SK-N-SH treated with all-trans-retinoic acid at 6 μM for 48 hours (cell line): ENCODE results near the gene SLC35F4.

ENCODE experiments used
- ATAC-seq: fragments of 200-7000 bp; cut with Tn5 transposase; 3 replicates; pipeline ENCODE4 v1.9.1; 2020; ENCODE audit warnings: mild to moderate bottlenecking, moderate library complexity
- ARNTL ChIP-seq: fragments of 450-650 bp; formaldehyde crosslinking; IDR thresholded peaks from 2 replicates; pipeline ENCODE4 v1.5.0; 2020; ENCODE audit warnings: low read depth, mild to moderate bottlenecking, moderate library complexity, borderline replicate concordance
- BACH2 ChIP-seq: fragments of 250-450 bp; sonication (Bioruptor Pico); IDR thresholded peaks from 2 replicates; pipeline ENCODE4 v1.9.0; 2021; ENCODE audit warnings: mild to moderate bottlenecking, borderline replicate concordance
- ESRRG ChIP-seq: fragments of 250-450 bp; sonication (Bioruptor Pico); IDR thresholded peaks from 2 replicates; pipeline ENCODE4 v1.6.1; 2021; ENCODE audit warnings: mild to moderate bottlenecking
- GLIS3 ChIP-seq: fragments of 250-450 bp; sonication (Bioruptor Pico); IDR thresholded peaks from 2 replicates; pipeline ENCODE4 v1.5.0; 2020; ENCODE audit warnings: mild to moderate bottlenecking, moderate library complexity
- ISL1 ChIP-seq: fragments of 250-450 bp; sonication (Bioruptor Pico); IDR thresholded peaks from 2 replicates; pipeline ENCODE4 v2.1.2; 2022; ENCODE audit warnings: mild to moderate bottlenecking, moderate library complexity
- RARB ChIP-seq: fragments of 250-450 bp; sonication (Bioruptor Pico); IDR thresholded peaks from 2 replicates; pipeline ENCODE4 v1.8.0; 2021; ENCODE audit warnings: mild to moderate bottlenecking, moderate library complexity
- SNAI2 ChIP-seq: fragments of 250-450 bp; sonication (Bioruptor Pico); IDR thresholded peaks from 2 replicates; pipeline ENCODE4 v1.5.0; 2020; ENCODE audit warnings: mild to moderate bottlenecking, moderate library complexity
- TCF4 ChIP-seq: fragments of 250-450 bp; sonication (Bioruptor Pico); IDR thresholded peaks from 2 replicates; pipeline ENCODE4 v1.8.0; 2021; ENCODE audit warnings: mild to moderate bottlenecking, moderate library complexity, borderline replicate concordance
- TOX ChIP-seq: fragments of 250-450 bp; sonication (Bioruptor Pico); IDR thresholded peaks from 2 replicates; pipeline ENCODE4 v1.8.0; 2021; ENCODE audit warnings: mild to moderate bottlenecking, moderate library complexity, borderline replicate concordance
- ZC3H10 ChIP-seq: fragments of 250-450 bp; sonication (Bioruptor Pico); IDR thresholded peaks from 2 replicates; pipeline ENCODE4 v1.5.1; 2021; ENCODE audit warnings: mild to moderate bottlenecking, moderate library complexity
- ZFP3 ChIP-seq: fragments of 250-450 bp; sonication (Bioruptor Pico); IDR thresholded peaks from 2 replicates; pipeline ENCODE4 v1.5.0; 2020; ENCODE audit warnings: mild to moderate bottlenecking, moderate library complexity
- ZFP30 ChIP-seq: fragments of 450-650 bp; formaldehyde crosslinking; IDR thresholded peaks from 2 replicates; pipeline ENCODE4 v1.5.0; 2022; ENCODE audit warnings: mild to moderate bottlenecking, moderate library complexity
- ZNF565 ChIP-seq: fragments of 450-650 bp; formaldehyde crosslinking; conservative IDR thresholded peaks from 2 replicates; pipeline ENCODE4 v1.5.0; 2020; ENCODE audit warnings: low read depth, mild to moderate bottlenecking, moderate library complexity
- ZNF8 ChIP-seq: fragments of 450-650 bp; formaldehyde crosslinking; IDR thresholded peaks from 2 replicates; pipeline ENCODE4 v1.5.0; 2020; ENCODE audit warnings: mild to moderate bottlenecking, moderate library complexity
- TF ChIP-seq, protein P1 (sequence below): fragments of 250-450 bp; sonication (Bioruptor Pico); IDR thresholded peaks from 2 replicates; pipeline ENCODE4 v1.5.1; 2020; ENCODE audit warnings: low read depth, mild to moderate bottlenecking, moderate library complexity
- TF ChIP-seq, protein P2 (sequence below): fragments of 250-450 bp; sonication (Bioruptor Pico); IDR thresholded peaks from 2 replicates; pipeline ENCODE4 v1.5.1; 2021; ENCODE audit warnings: mild to moderate bottlenecking, moderate library complexity
- TF ChIP-seq, protein P3 (sequence below): fragments of 250-450 bp; sonication (Bioruptor Pico); IDR thresholded peaks from 2 replicates; pipeline ENCODE4 v1.8.0; 2020; ENCODE audit warnings: mild to moderate bottlenecking, moderate library complexity, borderline replicate concordance
- TF ChIP-seq, protein P4 (sequence below): fragments of 250-450 bp; sonication (Bioruptor Pico); IDR thresholded peaks from 2 replicates; pipeline ENCODE4 v1.5.0; 2020; ENCODE audit warnings: mild to moderate bottlenecking, moderate library complexity
- TF ChIP-seq, protein P5 (sequence below): fragments of 250-450 bp; sonication (Bioruptor Pico); IDR thresholded peaks from 2 replicates; pipeline ENCODE4 v1.8.0; 2021; ENCODE audit warnings: low read depth, mild to moderate bottlenecking, moderate library complexity, borderline replicate concordance

The SLC35F4 gene

DNA sequence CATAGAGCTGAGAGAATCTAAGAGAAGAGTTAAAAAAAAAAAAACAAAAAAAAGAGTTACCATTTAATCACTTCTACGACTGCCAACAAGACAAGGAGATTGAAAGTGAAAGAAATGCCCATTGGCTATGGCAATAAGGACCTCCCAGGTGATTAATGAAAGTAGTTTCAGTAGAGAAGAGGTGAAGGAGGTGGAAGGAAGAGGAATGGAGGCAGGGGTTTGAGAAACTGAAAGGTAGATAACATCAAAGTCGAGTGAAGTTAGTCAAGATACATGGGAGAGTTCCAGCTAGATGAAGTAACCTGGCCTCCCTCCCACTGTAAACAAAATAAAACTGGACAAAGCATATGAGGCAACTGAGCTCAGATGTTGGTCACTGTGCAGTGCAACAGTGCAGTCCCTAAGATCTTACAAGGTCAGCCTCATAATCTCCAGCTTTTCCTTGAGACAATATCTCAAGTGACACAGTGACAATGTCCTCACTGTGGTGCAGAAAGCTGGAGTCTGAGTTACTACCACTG, 254.3 kb downstream of the SLC35F4 start:
- no peak for ATAC-seq
- no peak for TF ChIP-seq ZC3H10 (CRISPR knock-in tag)
- TF ChIP-seq ZNF8 (CRISPR knock-in tag) = no peak
- TF ChIP-seq ARNTL (CRISPR knock-in tag) = no peak

DNA sequence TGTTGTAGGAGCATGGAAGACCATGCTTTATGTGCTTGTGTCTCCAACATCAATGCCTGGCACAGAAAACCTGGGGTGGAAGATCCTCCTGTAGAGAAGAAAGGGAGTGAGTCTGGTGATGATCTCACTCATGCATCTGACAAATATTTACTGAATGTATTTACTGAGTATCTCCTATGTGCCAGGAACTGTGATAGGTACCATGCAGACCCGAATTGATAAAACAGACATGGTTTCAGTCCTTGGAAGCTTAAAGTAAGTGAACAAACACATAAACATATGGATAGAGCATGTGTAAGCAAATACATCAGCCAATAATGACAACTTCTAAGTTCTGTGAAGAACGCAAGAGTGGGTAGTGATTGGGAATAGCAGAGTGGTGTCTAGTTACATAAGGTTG, 255.3 kb downstream of the SLC35F4 start:
- no peak for ATAC-seq
- no peak for TF ChIP-seq ZFP3 (CRISPR knock-in tag)
- no peak for TF ChIP-seq SNAI2 (CRISPR knock-in tag)
- TF ChIP-seq ZNF565 (CRISPR knock-in tag) = no peak
- TF ChIP-seq, protein P1, sequence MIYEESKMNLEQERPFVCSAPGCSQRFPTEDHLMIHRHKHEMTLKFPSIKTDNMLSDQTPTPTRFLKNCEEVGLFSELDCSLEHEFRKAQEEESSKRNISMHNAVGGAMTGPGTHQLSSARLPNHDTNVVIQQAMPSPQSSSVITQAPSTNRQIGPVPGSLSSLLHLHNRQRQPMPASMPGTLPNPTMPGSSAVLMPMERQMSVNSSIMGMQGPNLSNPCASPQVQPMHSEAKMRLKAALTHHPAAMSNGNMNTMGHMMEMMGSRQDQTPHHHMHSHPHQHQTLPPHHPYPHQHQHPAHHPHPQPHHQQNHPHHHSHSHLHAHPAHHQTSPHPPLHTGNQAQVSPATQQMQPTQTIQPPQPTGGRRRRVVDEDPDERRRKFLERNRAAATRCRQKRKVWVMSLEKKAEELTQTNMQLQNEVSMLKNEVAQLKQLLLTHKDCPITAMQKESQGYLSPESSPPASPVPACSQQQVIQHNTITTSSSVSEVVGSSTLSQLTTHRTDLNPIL = no peak
- no peak for TF ChIP-seq TCF4
- TF ChIP-seq, protein P2, sequence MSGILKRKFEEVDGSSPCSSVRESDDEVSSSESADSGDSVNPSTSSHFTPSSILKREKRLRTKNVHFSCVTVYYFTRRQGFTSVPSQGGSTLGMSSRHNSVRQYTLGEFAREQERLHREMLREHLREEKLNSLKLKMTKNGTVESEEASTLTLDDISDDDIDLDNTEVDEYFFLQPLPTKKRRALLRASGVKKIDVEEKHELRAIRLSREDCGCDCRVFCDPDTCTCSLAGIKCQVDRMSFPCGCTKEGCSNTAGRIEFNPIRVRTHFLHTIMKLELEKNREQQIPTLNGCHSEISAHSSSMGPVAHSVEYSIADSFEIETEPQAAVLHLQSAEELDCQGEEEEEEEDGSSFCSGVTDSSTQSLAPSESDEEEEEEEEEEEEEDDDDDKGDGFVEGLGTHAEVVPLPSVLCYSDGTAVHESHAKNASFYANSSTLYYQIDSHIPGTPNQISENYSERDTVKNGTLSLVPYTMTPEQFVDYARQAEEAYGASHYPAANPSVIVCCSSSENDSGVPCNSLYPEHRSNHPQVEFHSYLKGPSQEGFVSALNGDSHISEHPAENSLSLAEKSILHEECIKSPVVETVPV (CRISPR knock-in tag) = no peak
- TF ChIP-seq, protein P3, sequence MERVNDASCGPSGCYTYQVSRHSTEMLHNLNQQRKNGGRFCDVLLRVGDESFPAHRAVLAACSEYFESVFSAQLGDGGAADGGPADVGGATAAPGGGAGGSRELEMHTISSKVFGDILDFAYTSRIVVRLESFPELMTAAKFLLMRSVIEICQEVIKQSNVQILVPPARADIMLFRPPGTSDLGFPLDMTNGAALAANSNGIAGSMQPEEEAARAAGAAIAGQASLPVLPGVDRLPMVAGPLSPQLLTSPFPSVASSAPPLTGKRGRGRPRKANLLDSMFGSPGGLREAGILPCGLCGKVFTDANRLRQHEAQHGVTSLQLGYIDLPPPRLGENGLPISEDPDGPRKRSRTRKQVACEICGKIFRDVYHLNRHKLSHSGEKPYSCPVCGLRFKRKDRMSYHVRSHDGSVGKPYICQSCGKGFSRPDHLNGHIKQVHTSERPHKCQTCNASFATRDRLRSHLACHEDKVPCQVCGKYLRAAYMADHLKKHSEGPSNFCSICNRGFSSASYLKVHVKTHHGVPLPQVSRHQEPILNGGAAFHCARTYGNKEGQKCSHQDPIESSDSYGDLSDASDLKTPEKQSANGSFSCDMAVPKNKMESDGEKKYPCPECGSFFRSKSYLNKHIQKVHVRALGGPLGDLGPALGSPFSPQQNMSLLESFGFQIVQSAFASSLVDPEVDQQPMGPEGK (CRISPR knock-in tag) = no peak
- TF ChIP-seq, protein P4, sequence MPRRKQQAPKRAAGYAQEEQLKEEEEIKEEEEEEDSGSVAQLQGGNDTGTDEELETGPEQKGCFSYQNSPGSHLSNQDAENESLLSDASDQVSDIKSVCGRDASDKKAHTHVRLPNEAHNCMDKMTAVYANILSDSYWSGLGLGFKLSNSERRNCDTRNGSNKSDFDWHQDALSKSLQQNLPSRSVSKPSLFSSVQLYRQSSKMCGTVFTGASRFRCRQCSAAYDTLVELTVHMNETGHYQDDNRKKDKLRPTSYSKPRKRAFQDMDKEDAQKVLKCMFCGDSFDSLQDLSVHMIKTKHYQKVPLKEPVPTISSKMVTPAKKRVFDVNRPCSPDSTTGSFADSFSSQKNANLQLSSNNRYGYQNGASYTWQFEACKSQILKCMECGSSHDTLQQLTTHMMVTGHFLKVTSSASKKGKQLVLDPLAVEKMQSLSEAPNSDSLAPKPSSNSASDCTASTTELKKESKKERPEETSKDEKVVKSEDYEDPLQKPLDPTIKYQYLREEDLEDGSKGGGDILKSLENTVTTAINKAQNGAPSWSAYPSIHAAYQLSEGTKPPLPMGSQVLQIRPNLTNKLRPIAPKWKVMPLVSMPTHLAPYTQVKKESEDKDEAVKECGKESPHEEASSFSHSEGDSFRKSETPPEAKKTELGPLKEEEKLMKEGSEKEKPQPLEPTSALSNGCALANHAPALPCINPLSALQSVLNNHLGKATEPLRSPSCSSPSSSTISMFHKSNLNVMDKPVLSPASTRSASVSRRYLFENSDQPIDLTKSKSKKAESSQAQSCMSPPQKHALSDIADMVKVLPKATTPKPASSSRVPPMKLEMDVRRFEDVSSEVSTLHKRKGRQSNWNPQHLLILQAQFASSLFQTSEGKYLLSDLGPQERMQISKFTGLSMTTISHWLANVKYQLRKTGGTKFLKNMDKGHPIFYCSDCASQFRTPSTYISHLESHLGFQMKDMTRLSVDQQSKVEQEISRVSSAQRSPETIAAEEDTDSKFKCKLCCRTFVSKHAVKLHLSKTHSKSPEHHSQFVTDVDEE (CRISPR knock-in tag) = no peak
- TF ChIP-seq ESRRG (CRISPR knock-in tag) = no peak
- no peak for TF ChIP-seq ZC3H10 (CRISPR knock-in tag)
- no peak for TF ChIP-seq BACH2 (CRISPR knock-in tag)
- no peak for TF ChIP-seq ZFP30
- TF ChIP-seq RARB (CRISPR knock-in tag) = no peak
- no peak for TF ChIP-seq GLIS3 (CRISPR knock-in tag)
- TF ChIP-seq ZNF8 (CRISPR knock-in tag) = no peak
- TF ChIP-seq, protein P5, sequence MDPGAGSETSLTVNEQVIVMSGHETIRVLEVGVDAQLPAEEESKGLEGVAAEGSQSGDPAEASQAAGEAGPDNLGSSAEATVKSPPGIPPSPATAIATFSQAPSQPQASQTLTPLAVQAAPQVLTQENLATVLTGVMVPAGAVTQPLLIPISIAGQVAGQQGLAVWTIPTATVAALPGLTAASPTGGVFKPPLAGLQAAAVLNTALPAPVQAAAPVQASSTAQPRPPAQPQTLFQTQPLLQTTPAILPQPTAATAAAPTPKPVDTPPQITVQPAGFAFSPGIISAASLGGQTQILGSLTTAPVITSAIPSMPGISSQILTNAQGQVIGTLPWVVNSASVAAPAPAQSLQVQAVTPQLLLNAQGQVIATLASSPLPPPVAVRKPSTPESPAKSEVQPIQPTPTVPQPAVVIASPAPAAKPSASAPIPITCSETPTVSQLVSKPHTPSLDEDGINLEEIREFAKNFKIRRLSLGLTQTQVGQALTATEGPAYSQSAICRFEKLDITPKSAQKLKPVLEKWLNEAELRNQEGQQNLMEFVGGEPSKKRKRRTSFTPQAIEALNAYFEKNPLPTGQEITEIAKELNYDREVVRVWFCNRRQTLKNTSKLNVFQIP = no peak
- TF ChIP-seq, all 23 proteins: peak for 0

DNA sequence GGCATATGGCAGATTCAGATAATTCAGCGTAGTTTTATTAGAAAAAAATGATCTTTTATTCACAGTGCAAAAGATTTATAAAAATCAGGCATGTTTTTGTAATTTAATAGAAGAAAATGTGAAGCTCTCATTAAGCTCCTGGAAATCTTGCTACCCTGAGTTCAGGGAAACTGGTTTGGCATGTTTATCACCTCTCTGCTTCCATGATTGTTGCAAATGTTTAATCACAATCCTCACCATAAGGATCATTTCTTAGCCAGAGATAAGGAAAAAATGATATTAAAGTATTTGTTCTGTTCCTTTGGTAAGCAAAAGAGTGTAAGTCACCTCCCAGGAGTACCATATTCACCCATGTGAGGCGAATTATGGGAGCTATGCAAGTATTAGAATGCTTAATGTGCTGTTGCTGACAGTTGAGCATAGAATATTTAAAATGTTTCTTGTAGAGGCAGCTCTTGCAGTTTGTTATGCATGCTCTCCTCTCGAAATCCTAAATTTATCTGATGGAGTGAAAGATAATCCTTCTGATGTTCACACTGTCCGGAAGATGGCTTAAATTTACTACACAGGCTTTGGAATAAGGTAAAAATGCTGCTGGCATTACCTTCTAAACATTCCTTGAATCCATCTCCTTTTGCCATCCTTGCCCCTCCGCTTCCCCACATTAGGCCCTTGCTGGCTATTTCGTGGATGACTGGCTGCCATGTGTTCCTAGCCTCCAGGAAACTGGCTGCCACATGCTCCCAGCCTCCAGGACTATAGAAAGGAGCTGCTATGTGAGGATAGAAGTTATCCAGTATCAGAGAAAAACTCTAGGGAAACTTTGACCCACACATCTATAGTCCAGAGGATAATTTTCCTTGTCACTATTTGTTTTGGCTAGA, 256.5 kb downstream of the SLC35F4 start:
- TF ChIP-seq ZFP30 (no peak), ISL1 (CRISPR knock-in tag) (no peak), TOX (CRISPR knock-in tag) (no peak)
- TF ChIP-seq, protein P5 = no peak
- TF ChIP-seq, protein P2 (CRISPR knock-in tag) = no peak
- TF ChIP-seq, protein P3 (CRISPR knock-in tag) = no peak
- ATAC-seq = no peak
